Astrocyte (in vitro differentiated cells and primary cell): ENCODE data around the gene GUCY2D.

Experiments
- EZH2 ChIP-seq: IDR thresholded peaks from 2 replicates; pipeline ENCODE4 v1.6.1; 2012; ENCODE audit warnings: mild to moderate bottlenecking, low read length, inconsistent platforms; ENCODE audit not compliant: insufficient read depth
- TF ChIP-seq, protein P1 (sequence below): IDR thresholded peaks from 2 replicates; pipeline ENCODE4 v1.5.1; 2011; ENCODE audit warnings: low read depth, mild to moderate bottlenecking, inconsistent platforms, low read length, moderate library complexity; ENCODE audit not compliant: insufficient read depth

- TF ChIP-seq, protein P1, sequence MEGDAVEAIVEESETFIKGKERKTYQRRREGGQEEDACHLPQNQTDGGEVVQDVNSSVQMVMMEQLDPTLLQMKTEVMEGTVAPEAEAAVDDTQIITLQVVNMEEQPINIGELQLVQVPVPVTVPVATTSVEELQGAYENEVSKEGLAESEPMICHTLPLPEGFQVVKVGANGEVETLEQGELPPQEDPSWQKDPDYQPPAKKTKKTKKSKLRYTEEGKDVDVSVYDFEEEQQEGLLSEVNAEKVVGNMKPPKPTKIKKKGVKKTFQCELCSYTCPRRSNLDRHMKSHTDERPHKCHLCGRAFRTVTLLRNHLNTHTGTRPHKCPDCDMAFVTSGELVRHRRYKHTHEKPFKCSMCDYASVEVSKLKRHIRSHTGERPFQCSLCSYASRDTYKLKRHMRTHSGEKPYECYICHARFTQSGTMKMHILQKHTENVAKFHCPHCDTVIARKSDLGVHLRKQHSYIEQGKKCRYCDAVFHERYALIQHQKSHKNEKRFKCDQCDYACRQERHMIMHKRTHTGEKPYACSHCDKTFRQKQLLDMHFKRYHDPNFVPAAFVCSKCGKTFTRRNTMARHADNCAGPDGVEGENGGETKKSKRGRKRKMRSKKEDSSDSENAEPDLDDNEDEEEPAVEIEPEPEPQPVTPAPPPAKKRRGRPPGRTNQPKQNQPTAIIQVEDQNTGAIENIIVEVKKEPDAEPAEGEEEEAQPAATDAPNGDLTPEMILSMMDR, result no peak
- TF ChIP-seq EZH2, result no peak
These were observed 5.4 kb downstream of the GUCY2D start for GRCh38 chr17:8007836-8008235.
